HEK293 (cell line): ENCODE results near the gene SLC35F2.

Source experiments
- ATF2 ChIP-seq: fragments of 450-650 bp; formaldehyde crosslinking; IDR thresholded peaks from 2 replicates; pipeline ENCODE4 v1.5.1; 2016; ENCODE audit warnings: missing biosample characterization, missing genetic modification characterization, low read depth
- RBAK ChIP-seq: fragments of 450-650 bp; formaldehyde crosslinking; IDR thresholded peaks from 2 replicates; pipeline ENCODE4 v1.5.1; 2016; ENCODE audit warnings: missing biosample characterization, missing genetic modification characterization
- ZNF133 ChIP-seq: fragments of 450-650 bp; formaldehyde crosslinking; IDR thresholded peaks from 2 replicates; pipeline ENCODE4 v1.5.1; 2016; ENCODE audit warnings: missing biosample characterization, missing genetic modification characterization
- ZNF138 ChIP-seq: fragments of 450-650 bp; formaldehyde crosslinking; IDR thresholded peaks from 2 replicates; pipeline ENCODE4 v1.5.1; 2016; ENCODE audit warnings: missing biosample characterization, missing genetic modification characterization, borderline replicate concordance
- ZNF146 ChIP-seq: fragments of 450-650 bp; formaldehyde crosslinking; IDR thresholded peaks from 2 replicates; pipeline ENCODE4 v1.5.1; 2016; ENCODE audit warnings: missing biosample characterization, missing genetic modification characterization
- ZNF184 ChIP-seq: fragments of 450-650 bp; IDR thresholded peaks from 2 replicates; pipeline ENCODE4 v1.5.1; 2018; ENCODE audit warnings: missing biosample characterization, mild to moderate bottlenecking, missing genetic modification characterization
- ZNF23 ChIP-seq: fragments of 450-650 bp; formaldehyde crosslinking; IDR thresholded peaks from 2 replicates; pipeline ENCODE4 v1.5.1; 2016; ENCODE audit warnings: missing biosample characterization, missing genetic modification characterization, borderline replicate concordance
- ZNF544 ChIP-seq: fragments of 450-650 bp; formaldehyde crosslinking; IDR thresholded peaks from 2 replicates; pipeline ENCODE4 v1.5.0; 2017; ENCODE audit warnings: missing biosample characterization, missing genetic modification characterization
- ZNF561 ChIP-seq: fragments of 450-650 bp; IDR thresholded peaks from 2 replicates; pipeline ENCODE4 v1.5.1; 2018; ENCODE audit warnings: missing biosample characterization, missing genetic modification characterization, borderline replicate concordance
- TF ChIP-seq, protein P1 (sequence below): fragments of 450-650 bp; formaldehyde crosslinking; IDR thresholded peaks from 2 replicates; pipeline ENCODE4 v1.5.1; 2016; ENCODE audit warnings: missing biosample characterization, missing genetic modification characterization
- TF ChIP-seq, protein P2 (sequence below): fragments of 450-650 bp; formaldehyde crosslinking; optimal IDR thresholded peaks from 2 replicates; pipeline ENCODE3; 2016; ENCODE audit warnings: missing biosample characterization, mild to moderate bottlenecking, missing genetic modification characterization
- TF ChIP-seq, protein P3 (sequence below): fragments of 450-650 bp; formaldehyde crosslinking; IDR thresholded peaks from 2 replicates; pipeline ENCODE4 v1.5.1; 2016; ENCODE audit warnings: missing biosample characterization, missing genetic modification characterization, low read depth
- TF ChIP-seq, protein P4 (sequence below): IDR thresholded peaks from 2 replicates; pipeline ENCODE4 v1.6.1; 2011; ENCODE audit warnings: mild to moderate bottlenecking, low read depth, low read length, borderline replicate concordance

- TF ChIP-seq, protein P1, sequence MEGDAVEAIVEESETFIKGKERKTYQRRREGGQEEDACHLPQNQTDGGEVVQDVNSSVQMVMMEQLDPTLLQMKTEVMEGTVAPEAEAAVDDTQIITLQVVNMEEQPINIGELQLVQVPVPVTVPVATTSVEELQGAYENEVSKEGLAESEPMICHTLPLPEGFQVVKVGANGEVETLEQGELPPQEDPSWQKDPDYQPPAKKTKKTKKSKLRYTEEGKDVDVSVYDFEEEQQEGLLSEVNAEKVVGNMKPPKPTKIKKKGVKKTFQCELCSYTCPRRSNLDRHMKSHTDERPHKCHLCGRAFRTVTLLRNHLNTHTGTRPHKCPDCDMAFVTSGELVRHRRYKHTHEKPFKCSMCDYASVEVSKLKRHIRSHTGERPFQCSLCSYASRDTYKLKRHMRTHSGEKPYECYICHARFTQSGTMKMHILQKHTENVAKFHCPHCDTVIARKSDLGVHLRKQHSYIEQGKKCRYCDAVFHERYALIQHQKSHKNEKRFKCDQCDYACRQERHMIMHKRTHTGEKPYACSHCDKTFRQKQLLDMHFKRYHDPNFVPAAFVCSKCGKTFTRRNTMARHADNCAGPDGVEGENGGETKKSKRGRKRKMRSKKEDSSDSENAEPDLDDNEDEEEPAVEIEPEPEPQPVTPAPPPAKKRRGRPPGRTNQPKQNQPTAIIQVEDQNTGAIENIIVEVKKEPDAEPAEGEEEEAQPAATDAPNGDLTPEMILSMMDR (tag by site-specific recombination): no peak
- no peak for TF ChIP-seq ZNF184
- no peak for TF ChIP-seq ATF2 (tag by site-specific recombination)
- TF ChIP-seq ZNF138 (tag by site-specific recombination): no peak
- TF ChIP-seq, protein P2, sequence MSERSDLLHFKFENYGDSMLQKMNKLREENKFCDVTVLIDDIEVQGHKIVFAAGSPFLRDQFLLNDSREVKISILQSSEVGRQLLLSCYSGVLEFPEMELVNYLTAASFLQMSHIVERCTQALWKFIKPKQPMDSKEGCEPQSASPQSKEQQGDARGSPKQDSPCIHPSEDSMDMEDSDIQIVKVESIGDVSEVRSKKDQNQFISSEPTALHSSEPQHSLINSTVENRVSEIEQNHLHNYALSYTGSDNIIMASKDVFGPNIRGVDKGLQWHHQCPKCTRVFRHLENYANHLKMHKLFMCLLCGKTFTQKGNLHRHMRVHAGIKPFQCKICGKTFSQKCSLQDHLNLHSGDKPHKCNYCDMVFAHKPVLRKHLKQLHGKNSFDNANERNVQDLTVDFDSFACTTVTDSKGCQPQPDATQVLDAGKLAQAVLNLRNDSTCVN (tag by site-specific recombination): no peak
- no peak for TF ChIP-seq ZNF146 (tag by site-specific recombination)
- no peak for TF ChIP-seq ZNF544 (tag by site-specific recombination)
- no peak for TF ChIP-seq ZNF561 (tag by site-specific recombination)
- TF ChIP-seq, protein P3, sequence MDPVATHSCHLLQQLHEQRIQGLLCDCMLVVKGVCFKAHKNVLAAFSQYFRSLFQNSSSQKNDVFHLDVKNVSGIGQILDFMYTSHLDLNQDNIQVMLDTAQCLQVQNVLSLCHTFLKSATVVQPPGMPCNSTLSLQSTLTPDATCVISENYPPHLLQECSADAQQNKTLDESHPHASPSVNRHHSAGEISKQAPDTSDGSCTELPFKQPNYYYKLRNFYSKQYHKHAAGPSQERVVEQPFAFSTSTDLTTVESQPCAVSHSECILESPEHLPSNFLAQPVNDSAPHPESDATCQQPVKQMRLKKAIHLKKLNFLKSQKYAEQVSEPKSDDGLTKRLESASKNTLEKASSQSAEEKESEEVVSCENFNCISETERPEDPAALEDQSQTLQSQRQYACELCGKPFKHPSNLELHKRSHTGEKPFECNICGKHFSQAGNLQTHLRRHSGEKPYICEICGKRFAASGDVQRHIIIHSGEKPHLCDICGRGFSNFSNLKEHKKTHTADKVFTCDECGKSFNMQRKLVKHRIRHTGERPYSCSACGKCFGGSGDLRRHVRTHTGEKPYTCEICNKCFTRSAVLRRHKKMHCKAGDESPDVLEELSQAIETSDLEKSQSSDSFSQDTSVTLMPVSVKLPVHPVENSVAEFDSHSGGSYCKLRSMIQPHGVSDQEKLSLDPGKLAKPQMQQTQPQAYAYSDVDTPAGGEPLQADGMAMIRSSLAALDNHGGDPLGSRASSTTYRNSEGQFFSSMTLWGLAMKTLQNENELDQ (tag by site-specific recombination): no peak
- no peak for TF ChIP-seq ZNF133 (tag by site-specific recombination)
- TF ChIP-seq, protein P4, sequence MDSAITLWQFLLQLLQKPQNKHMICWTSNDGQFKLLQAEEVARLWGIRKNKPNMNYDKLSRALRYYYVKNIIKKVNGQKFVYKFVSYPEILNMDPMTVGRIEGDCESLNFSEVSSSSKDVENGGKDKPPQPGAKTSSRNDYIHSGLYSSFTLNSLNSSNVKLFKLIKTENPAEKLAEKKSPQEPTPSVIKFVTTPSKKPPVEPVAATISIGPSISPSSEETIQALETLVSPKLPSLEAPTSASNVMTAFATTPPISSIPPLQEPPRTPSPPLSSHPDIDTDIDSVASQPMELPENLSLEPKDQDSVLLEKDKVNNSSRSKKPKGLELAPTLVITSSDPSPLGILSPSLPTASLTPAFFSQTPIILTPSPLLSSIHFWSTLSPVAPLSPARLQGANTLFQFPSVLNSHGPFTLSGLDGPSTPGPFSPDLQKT: no peak
- no peak for TF ChIP-seq RBAK (tag by site-specific recombination)
- TF ChIP-seq ZNF23 (tag by site-specific recombination): no peak
Measured at GRCh38 chr11:107876141-107876540, 17.6 kb upstream of the SLC35F2 start.
